Measurements from ENCODE around the gene PDE11A. TPM values are rescaled to one million over a fixed set of nuclear protein-coding genes. Genes with fewer than 3 reads are reported as not detected.

Gene PDE11A
- total RNA-seq, 4 donors from 2014 or later = 0.85 to 2.3 (median 2.1) TPM; not detected in 1

DNA sequence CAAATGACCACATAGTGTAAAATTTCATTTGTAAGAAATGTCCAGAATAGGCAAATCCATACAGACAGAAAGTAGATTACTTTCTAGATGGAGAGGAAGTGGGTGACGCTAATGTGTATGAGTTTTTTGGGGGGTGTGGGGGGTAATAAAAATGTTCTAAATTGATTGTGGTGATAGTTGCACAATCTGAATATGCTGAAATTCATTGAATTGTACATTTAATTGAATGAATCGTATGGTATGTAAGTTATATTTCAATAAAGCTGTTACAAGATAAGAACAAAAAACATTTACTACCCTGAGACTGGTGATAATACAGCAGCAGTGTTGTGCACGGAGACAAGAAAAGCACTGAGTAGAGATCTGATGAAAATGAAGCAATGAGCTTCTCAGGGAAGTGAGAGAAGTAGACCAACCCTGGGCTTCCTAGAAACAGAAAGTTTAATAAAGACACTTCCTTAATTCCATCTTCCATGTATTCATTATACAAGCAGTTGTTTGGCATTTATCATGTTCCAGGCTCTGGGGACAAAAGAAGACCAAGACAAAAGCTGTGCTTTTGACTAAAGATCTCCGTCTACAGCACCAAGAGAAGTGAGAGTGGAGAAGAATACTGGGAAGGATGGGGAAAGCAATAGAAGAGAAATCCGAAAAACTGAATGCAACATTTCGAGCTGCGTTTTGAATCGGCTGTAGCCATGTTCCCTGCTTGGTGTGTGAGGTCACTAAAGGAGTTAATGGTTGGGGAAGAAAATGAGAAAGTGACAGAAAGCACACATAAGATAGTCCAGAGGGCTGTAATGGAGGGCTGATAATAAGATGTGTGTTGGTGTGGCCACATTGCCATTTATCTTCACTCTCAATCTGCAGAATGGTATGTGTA is 1.8 kb upstream of the PDE11A start:
- no peak overlapping the region for H3K27ac ChIP-seq
- DNase-seq = no peak
- TF ChIP-seq, protein P1, sequence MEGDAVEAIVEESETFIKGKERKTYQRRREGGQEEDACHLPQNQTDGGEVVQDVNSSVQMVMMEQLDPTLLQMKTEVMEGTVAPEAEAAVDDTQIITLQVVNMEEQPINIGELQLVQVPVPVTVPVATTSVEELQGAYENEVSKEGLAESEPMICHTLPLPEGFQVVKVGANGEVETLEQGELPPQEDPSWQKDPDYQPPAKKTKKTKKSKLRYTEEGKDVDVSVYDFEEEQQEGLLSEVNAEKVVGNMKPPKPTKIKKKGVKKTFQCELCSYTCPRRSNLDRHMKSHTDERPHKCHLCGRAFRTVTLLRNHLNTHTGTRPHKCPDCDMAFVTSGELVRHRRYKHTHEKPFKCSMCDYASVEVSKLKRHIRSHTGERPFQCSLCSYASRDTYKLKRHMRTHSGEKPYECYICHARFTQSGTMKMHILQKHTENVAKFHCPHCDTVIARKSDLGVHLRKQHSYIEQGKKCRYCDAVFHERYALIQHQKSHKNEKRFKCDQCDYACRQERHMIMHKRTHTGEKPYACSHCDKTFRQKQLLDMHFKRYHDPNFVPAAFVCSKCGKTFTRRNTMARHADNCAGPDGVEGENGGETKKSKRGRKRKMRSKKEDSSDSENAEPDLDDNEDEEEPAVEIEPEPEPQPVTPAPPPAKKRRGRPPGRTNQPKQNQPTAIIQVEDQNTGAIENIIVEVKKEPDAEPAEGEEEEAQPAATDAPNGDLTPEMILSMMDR (IDR thresholded peaks at IDR 0.05) = no peak
- TF ChIP-seq POLR2A (IDR thresholded peaks at IDR 0.05) = no peak
- no peak overlapping the region for H3K4me3 ChIP-seq
- H3K36me3 ChIP-seq = no peaks in the 10 kb centered on the region
- no peaks in the 10 kb centered on the region for H3K9me3 ChIP-seq
- H3K4me1 ChIP-seq = no peaks in the 10 kb centered on the region
- intact Hi-C loops (cut with DNase I; ENCODE audit: low total_unique reads) = no loop called here
- no peaks in the 10 kb centered on the region for H3K27me3 ChIP-seq

GRCh38 chr2:178072000-178072382 is 586 bp downstream of the PDE11A start:
- Histone ChIP-seq H3K27me3 (no peaks in the 10 kb centered on the region), H3K9me3 (no peaks in the 10 kb centered on the region), H3K36me3 (no peaks in the 10 kb centered on the region), H3K4me1 (no peaks in the 10 kb centered on the region), H3K27ac (no peak overlapping the region), H3K4me3 (no peak overlapping the region)
- no peak for DNase-seq
- TF ChIP-seq, protein P1 (IDR thresholded peaks at IDR 0.05) = no peak
- TF ChIP-seq POLR2A (IDR thresholded peaks at IDR 0.05) = no peak
- intact Hi-C loops (cut with DNase I; ENCODE audit: low total_unique reads) = no loop called here

DNA sequence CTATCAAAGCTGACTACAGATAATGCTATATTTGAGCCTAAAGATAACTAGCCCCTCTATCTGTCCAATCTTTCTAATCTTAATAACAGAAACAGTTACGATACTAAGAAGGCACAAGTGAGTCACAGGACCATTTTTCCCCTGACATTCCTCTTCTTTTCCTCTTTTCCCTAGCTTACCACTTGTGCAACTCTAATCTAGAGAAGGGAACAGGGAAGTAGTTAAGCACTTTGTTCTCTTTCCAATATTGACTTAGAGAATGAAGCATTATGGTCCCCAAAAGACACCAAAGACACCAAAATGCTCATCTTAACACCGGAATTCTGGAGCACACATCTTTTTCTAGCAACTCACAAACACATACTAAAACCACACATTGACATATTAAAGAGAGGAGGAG is 1.8 kb downstream of the PDE11A start:
- intact Hi-C loops (cut with DNase I; ENCODE audit: low total_unique reads) = no loop called here

DNA sequence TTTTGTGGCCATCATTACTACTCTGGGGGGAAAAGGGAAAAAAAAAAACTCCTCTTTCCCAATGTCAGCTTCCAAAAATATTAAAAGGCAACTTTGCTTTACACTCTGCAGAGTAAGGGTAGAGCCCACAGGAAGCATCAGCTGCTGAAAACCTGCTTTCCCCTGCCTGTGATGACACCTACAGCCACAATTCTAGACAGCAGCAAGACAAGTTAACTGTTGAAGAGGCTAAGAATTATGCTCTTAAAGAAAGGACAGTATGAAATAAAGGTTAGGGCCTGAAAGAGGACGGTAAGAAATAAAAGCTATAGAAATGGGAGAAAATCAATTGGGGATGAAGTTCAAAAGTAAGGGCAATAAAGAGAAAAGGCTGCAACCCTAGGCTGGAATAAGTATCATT is 3.0 kb downstream of the PDE11A start:
- Histone ChIP-seq H3K27me3 (no peaks in the 10 kb centered on the region), H3K27ac (no peak overlapping the region), H3K4me3 (no peak overlapping the region), H3K9me3 (no peaks in the 10 kb centered on the region), H3K4me1 (no peaks in the 10 kb centered on the region), H3K36me3 (no peaks in the 10 kb centered on the region)
- intact Hi-C loops (cut with DNase I; ENCODE audit: low total_unique reads) = no loop called here
- TF ChIP-seq, protein P1 (IDR thresholded peaks at IDR 0.05) = no peak
- no peak for TF ChIP-seq POLR2A (IDR thresholded peaks at IDR 0.05)
- DNase-seq = no peak

More for the DNA sequence above, 1.8 kb downstream of the PDE11A start:
- H3K27me3 ChIP-seq = no peaks in the 10 kb centered on the region
- TF ChIP-seq, protein P1 (IDR thresholded peaks at IDR 0.05) = no peak
- TF ChIP-seq POLR2A (IDR thresholded peaks at IDR 0.05) = no peak
- H3K4me1 ChIP-seq = no peaks in the 10 kb centered on the region
- no peak overlapping the region for H3K4me3 ChIP-seq
- DNase-seq = no peak
- H3K36me3 ChIP-seq = no peaks in the 10 kb centered on the region
- no peak overlapping the region for H3K27ac ChIP-seq
- H3K9me3 ChIP-seq = no peaks in the 10 kb centered on the region

DNA sequence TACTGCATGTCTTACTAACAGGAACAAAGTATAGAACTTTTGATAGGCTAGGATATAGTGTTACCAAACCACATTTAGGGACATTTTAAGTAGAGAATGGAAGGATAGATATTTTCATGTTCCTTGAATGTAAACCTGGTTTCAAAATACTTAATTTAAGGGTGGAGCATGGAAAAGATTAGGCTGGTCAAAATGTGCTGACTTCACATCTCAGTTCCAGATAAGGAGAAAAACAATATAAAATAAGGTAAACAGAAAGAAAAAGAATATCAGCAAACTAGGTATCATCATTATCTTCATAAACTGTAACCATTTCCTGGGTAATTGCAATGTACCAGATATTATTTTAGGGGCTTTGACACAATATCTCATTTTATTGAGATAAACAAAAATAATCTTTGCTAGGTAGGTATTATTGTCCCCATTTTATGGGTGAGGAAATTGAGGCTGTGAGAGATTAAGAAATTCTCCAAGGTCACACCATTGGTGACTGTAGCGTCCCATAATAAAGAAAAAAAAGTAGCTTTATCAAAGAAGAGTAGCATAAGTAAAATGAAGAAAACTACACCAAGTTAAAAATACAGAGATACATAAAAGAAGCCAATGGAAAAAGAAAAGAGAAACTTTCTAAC is 3.6 kb downstream of the PDE11A start:
- H3K4me1 ChIP-seq = no peaks in the 10 kb centered on the region
- no peaks in the 10 kb centered on the region for H3K27me3 ChIP-seq
- no peak for DNase-seq
- no peaks in the 10 kb centered on the region for H3K9me3 ChIP-seq
- TF ChIP-seq, protein P1 (IDR thresholded peaks at IDR 0.05) = no peak
- no peak for TF ChIP-seq POLR2A (IDR thresholded peaks at IDR 0.05)
- intact Hi-C loops (cut with DNase I; ENCODE audit: low total_unique reads) = no loop called here
- no peak overlapping the region for H3K27ac ChIP-seq
- no peaks in the 10 kb centered on the region for H3K36me3 ChIP-seq
- H3K4me3 ChIP-seq = no peak overlapping the region

Data from uterus (tissue), 4 donors.